ENCODE results near the gene CDC25B. TPM values are rescaled to one million over a fixed set of nuclear protein-coding genes. Genes with fewer than 3 reads are reported as not detected.

Gene CDC25B
- total RNA-seq, 1 donor from 2014 or later = 9.4 TPM

GRCh38 chr20:3798908-3799248, 2.8 kb downstream of the CDC25B start:
- intact Hi-C loops (cut with DNase I) = no loop called here
- no peak for DNase-seq (ENCODE audit: low spot score)

GRCh38 chr20:3800256-3800877, 4.3 kb downstream of the CDC25B start:
- no peak for DNase-seq (ENCODE audit: low spot score)
- intact Hi-C loops (cut with DNase I) = no loop called here

GRCh38 chr20:3800878-3801260, 4.8 kb downstream of the CDC25B start:
- intact Hi-C loops (cut with DNase I) = no loop called here
- DNase-seq (ENCODE audit: low spot score) = no peak

GRCh38 chr20:3801299-3801698, 5.2 kb downstream of the CDC25B start:
- intact Hi-C loops (cut with DNase I) = no loop called here
- DNase-seq (ENCODE audit: low spot score) = no peak

GRCh38 chr20:3801846-3802245, 5.7 kb downstream of the CDC25B start:
- intact Hi-C loops (cut with DNase I) = no loop called here
- no peak for DNase-seq (ENCODE audit: low spot score)

- intact Hi-C loops (cut with DNase I) = no loop called here
- DNase-seq (ENCODE audit: low spot score) = no peak
These were observed 6.6 kb downstream of the CDC25B start for GRCh38 chr20:3802524-3803239.

- intact Hi-C loops (cut with DNase I) = no loop called here
- no peak for DNase-seq (ENCODE audit: low spot score)
These were observed 7.2 kb downstream of the CDC25B start for GRCh38 chr20:3803289-3803688.

- intact Hi-C loops (cut with DNase I) = no loop called here
- DNase-seq (ENCODE audit: low spot score) = no peak
These were observed 7.7 kb downstream of the CDC25B start for GRCh38 chr20:3803854-3804253.

- no peak for DNase-seq (ENCODE audit: low spot score)
- intact Hi-C loops (cut with DNase I) = no loop called here
These were observed 8.2 kb downstream of the CDC25B start for GRCh38 chr20:3804254-3804751.

- intact Hi-C loops (cut with DNase I) = no loop called here
- DNase-seq (ENCODE audit: low spot score) = no peak
These were observed 8.7 kb downstream of the CDC25B start for GRCh38 chr20:3804781-3805180.

- intact Hi-C loops (cut with DNase I) = no loop called here
- DNase-seq (ENCODE audit: low spot score) = no peak
These were observed 12.4 kb downstream of the CDC25B start for GRCh38 chr20:3808544-3808943.

GRCh38 chr20:3811467-3812258, 15.6 kb downstream of the CDC25B start:
- intact Hi-C loops (cut with DNase I) = loop anchor here (2.0 kb wide), 1 partner anchor 15 kb away; the partner anchor contains the start of gene CDC25B
- peak; percentile 98 for DNase-seq (ENCODE audit: low spot score)

- DNase-seq (ENCODE audit: low spot score) = no peak
- intact Hi-C loops (cut with DNase I) = no loop called here
These were observed 16.2 kb downstream of the CDC25B start for GRCh38 chr20:3812259-3812681.

GRCh38 chr20:3812975-3813847, 17.1 kb downstream of the CDC25B start:
- no peak for DNase-seq (ENCODE audit: low spot score)
- intact Hi-C loops (cut with DNase I) = no loop called here

- no peak for DNase-seq (ENCODE audit: low spot score)
- intact Hi-C loops (cut with DNase I) = no loop called here
These were observed 17.9 kb downstream of the CDC25B start for GRCh38 chr20:3813848-3814581.

GRCh38 chr20:3814928-3815495, 18.9 kb downstream of the CDC25B start:
- intact Hi-C loops (cut with DNase I) = no loop called here
- no peak for DNase-seq (ENCODE audit: low spot score)

GRCh38 chr20:3815703-3816315, 19.7 kb downstream of the CDC25B start:
- intact Hi-C loops (cut with DNase I) = no loop called here
- no peak for DNase-seq (ENCODE audit: low spot score)
